HUES6 (cell line): ENCODE results near the gene TCFL5.
"Not testable (repeated sequence)": the region's sequence is repeated elsewhere in the genome, so short reads cannot be mapped to it uniquely, and the experiment has no call there.

Experiments used
- H3K27ac ChIP-seq: 2 replicates; pipeline ENCODE4 v1.7.0; 2013; ENCODE audit warnings: low read depth, mild to moderate bottlenecking, low read length, inconsistent platforms
- H3K27me3 ChIP-seq: 2 replicates; pipeline ENCODE4 v1.6.1; 2013; ENCODE audit warnings: low read length; ENCODE audit not compliant: control insufficient read depth, insufficient read depth
- H3K36me3 ChIP-seq: 2 replicates; pipeline ENCODE4 v1.6.1; 2013; ENCODE audit warnings: low read length; ENCODE audit not compliant: control insufficient read depth, insufficient read depth
- H3K4me1 ChIP-seq: 2 replicates; pipeline ENCODE4 v1.6.1; 2013; ENCODE audit warnings: low read length; ENCODE audit not compliant: control insufficient read depth, insufficient read depth
- H3K4me3 ChIP-seq: 2 replicates; pipeline ENCODE4 v1.5.1; 2013; ENCODE audit warnings: low read depth, low read length
- H3K9ac ChIP-seq: one replicate; pipeline ENCODE4 v1.6.1; 2013; ENCODE audit warnings: mild to moderate bottlenecking, low read length
- H3K9me3 ChIP-seq: 2 replicates; pipeline ENCODE4 v1.6.1; 2013; ENCODE audit warnings: low read depth, low read length; ENCODE audit not compliant: control insufficient read depth, insufficient read depth

Gene TCFL5

GRCh38 chr20:62876902-62877816 is 15.5 kb upstream of the TCFL5 start:
- peaks cover 11% of the 10 kb centered on the region; the same call in 1 of the 2 replicates for H3K36me3 ChIP-seq
- peaks cover 28% of the 10 kb centered on the region for H3K4me1 ChIP-seq
- no peaks in the 10 kb centered on the region for H3K9me3 ChIP-seq
- no peak overlapping the region for H3K4me3 ChIP-seq
- H3K9ac ChIP-seq = no peak overlapping the region
- no peaks in the 10 kb centered on the region for H3K27me3 ChIP-seq
- H3K27ac ChIP-seq = no peak overlapping the region

- Histone ChIP-seq H3K9ac (no peak overlapping the region), H3K4me1 (peaks cover 28% of the 10 kb centered on the region), H3K27ac (no peak overlapping the region)
Measured at GRCh38 chr20:62876501-62876901, 14.9 kb upstream of the TCFL5 start.

GRCh38 chr20:62875419-62876361 is 14.1 kb upstream of the TCFL5 start:
- Histone ChIP-seq H3K4me1 (peaks cover 28% of the 10 kb centered on the region), H3K36me3 (no peaks in the 10 kb centered on the region), H3K27me3 (no peaks in the 10 kb centered on the region), H3K9ac (peak overlapping the region; percentile 14), H3K4me3 (no peak overlapping the region), H3K27ac (no peak overlapping the region), H3K9me3 (no peaks in the 10 kb centered on the region)

More at GRCh38 chr20:62876501-62876901, 14.9 kb upstream of the TCFL5 start:
- Histone ChIP-seq H3K27me3 (no peaks in the 10 kb centered on the region), H3K36me3 (peaks cover 4% of the 10 kb centered on the region; the same call in 1 of the 2 replicates), H3K4me3 (no peak overlapping the region), H3K9me3 (no peaks in the 10 kb centered on the region)

GRCh38 chr20:62874964-62875344 is 13.3 kb upstream of the TCFL5 start:
- peak overlapping the region; percentile 67 for H3K9ac ChIP-seq

GRCh38 chr20:62873681-62874031 is 12.0 kb upstream of the TCFL5 start:
- H3K4me1 ChIP-seq = peaks cover 17% of the 10 kb centered on the region
- not testable (repeated sequence) for H3K9ac ChIP-seq, H3K36me3 ChIP-seq, H3K27me3 ChIP-seq, H3K27ac ChIP-seq, H3K9me3 ChIP-seq
- H3K4me3 ChIP-seq = 0 out of 2 replicates have a peak overlapping the region, but pooled peaks have one; percentile 25

More at GRCh38 chr20:62874964-62875344, 13.3 kb upstream of the TCFL5 start:
- Histone ChIP-seq H3K27me3 (no peaks in the 10 kb centered on the region), H3K27ac (no peak overlapping the region), H3K9me3 (no peaks in the 10 kb centered on the region), H3K4me3 (no peak overlapping the region; the same call in 1 of the 2 replicates), H3K4me1 (peaks cover 28% of the 10 kb centered on the region), H3K36me3 (no peaks in the 10 kb centered on the region)

GRCh38 chr20:62873280-62873679 is 11.7 kb upstream of the TCFL5 start:
- H3K9ac ChIP-seq = no peak overlapping the region

GRCh38 chr20:62872862-62873261 is 11.2 kb upstream of the TCFL5 start:
- peaks cover 11% of the 10 kb centered on the region; the same call in 1 of the 2 replicates for H3K4me1 ChIP-seq
- H3K4me3 ChIP-seq = no peak overlapping the region
- no peaks in the 10 kb centered on the region for H3K36me3 ChIP-seq
- H3K27ac ChIP-seq = no peak overlapping the region
- H3K27me3 ChIP-seq = no peaks in the 10 kb centered on the region
- H3K9me3 ChIP-seq = no peaks in the 10 kb centered on the region
- no peak overlapping the region for H3K9ac ChIP-seq

More at GRCh38 chr20:62873280-62873679, 11.7 kb upstream of the TCFL5 start:
- Histone ChIP-seq H3K36me3 (no peaks in the 10 kb centered on the region), H3K9me3 (no peaks in the 10 kb centered on the region), H3K27ac (no peak overlapping the region), H3K27me3 (no peaks in the 10 kb centered on the region), H3K4me3 (no peak overlapping the region), H3K4me1 (peaks cover 13% of the 10 kb centered on the region)

GRCh38 chr20:62872184-62872847 is 10.7 kb upstream of the TCFL5 start:
- Histone ChIP-seq H3K4me3 (no peak overlapping the region), H3K27ac (no peak overlapping the region), H3K27me3 (no peaks in the 10 kb centered on the region), H3K36me3 (no peaks in the 10 kb centered on the region), H3K9ac (no peak overlapping the region), H3K4me1 (peaks cover 11% of the 10 kb centered on the region; the same call in 1 of the 2 replicates), H3K9me3 (no peaks in the 10 kb centered on the region)

GRCh38 chr20:62864207-62864606 is 2.6 kb upstream of the TCFL5 start:
- no peak overlapping the region for H3K27ac ChIP-seq

GRCh38 chr20:62860924-62861691 is 514 bp downstream of the TCFL5 start:
- Histone ChIP-seq H3K36me3 (peaks cover 15% of the 10 kb centered on the region), H3K4me1 (peaks cover 17% of the 10 kb centered on the region), H3K4me3 (peak overlapping the region; percentile 81), H3K27ac (no peak overlapping the region), H3K9ac (peak overlapping the region; percentile 77), H3K27me3 (no peaks in the 10 kb centered on the region), H3K9me3 (no peaks in the 10 kb centered on the region)

More at GRCh38 chr20:62864207-62864606, 2.6 kb upstream of the TCFL5 start:
- Histone ChIP-seq H3K27me3 (no peaks in the 10 kb centered on the region), H3K9ac (no peak overlapping the region), H3K4me3 (no peak overlapping the region), H3K4me1 (peaks cover 17% of the 10 kb centered on the region), H3K9me3 (no peaks in the 10 kb centered on the region), H3K36me3 (no peaks in the 10 kb centered on the region)
